MCF 10A (cell line): Measurements from ENCODE around the gene SH3GL1. TPM values are rescaled to one million over a fixed set of nuclear protein-coding genes. Genes with fewer than 3 reads are reported as not detected.

Source experiments
- BruUV-seq: library from RNA; stranded (reverse); fragments of 400-500 nt; replicated peaks from 2 replicates; lab custom pipeline; 2021; lab: Mats Ljungman, UMichigan
- CTCF ChIA-PET: fragments of 300-600 bp; sonication (Branson Sonifier 250); formaldehyde crosslinking; extraction: SDS; loops from one replicate; lab custom pipeline; 2021; ENCODE audit warnings: antibody characterized with exemption, inconsistent platforms; lab: Yijun Ruan, JAX
- POLR2A ChIA-PET: fragments of 300-600, 350-650 bp; sonication (Branson Sonifier 250); formaldehyde crosslinking; extraction: SDS; loops from one replicate; lab custom pipeline; 2020; ENCODE audit warnings: antibody characterized with exemption, inconsistent platforms; lab: Yijun Ruan, JAX
- DNase-seq: peaks from one replicate; pipeline ENCODE4 v3.0.0-alpha.2; 2018; ENCODE audit not compliant: unreplicated experiment
- H3K27ac Mint-ChIP-seq: one replicate; pipeline ENCODE4 v1.8.0; 2022; ENCODE audit warnings: mild to moderate bottlenecking, low read depth, mixed read lengths; ENCODE audit not compliant: unreplicated experiment
- H3K27me3 Mint-ChIP-seq: one replicate; pipeline ENCODE4 v1.8.0; 2022; ENCODE audit warnings: mixed read lengths; ENCODE audit not compliant: insufficient read depth, unreplicated experiment
- H3K36me3 Mint-ChIP-seq: one replicate; pipeline ENCODE4 v1.8.0; 2022; ENCODE audit warnings: mild to moderate bottlenecking, moderate library complexity, mixed read lengths; ENCODE audit not compliant: insufficient read depth, unreplicated experiment
- H3K4me1 Mint-ChIP-seq: one replicate; pipeline ENCODE4 v1.8.0; 2022; ENCODE audit warnings: mixed read lengths; ENCODE audit not compliant: insufficient read depth, unreplicated experiment
- H3K4me3 Mint-ChIP-seq: one replicate; pipeline ENCODE4 v1.8.0; 2022; ENCODE audit warnings: mild to moderate bottlenecking, moderate library complexity, mixed read lengths; ENCODE audit not compliant: unreplicated experiment
- H3K9me3 Mint-ChIP-seq: one replicate; pipeline ENCODE4 v1.8.0; 2022; ENCODE audit warnings: mixed read lengths; ENCODE audit not compliant: unreplicated experiment
- intact Hi-C: fragments of 100-400 bp; cut with micrococcal nuclease; formaldehyde crosslinking; loops from 2 replicates; pipeline ENCODE4 v1.14.1; 2022
- total RNA-seq: library from RNA; stranded (reverse); gene quantifications from 2 replicates; pipeline ENCODE4 v1.2.3, GENCODE V29; 2022
- TF ChIP-seq, protein P1 (sequence below): fragments of 200-600 bp; IDR thresholded peaks from one replicate; pipeline ENCODE4 v1.8.0; 2022; ENCODE audit warnings: antibody characterized with exemption, mild to moderate bottlenecking; ENCODE audit not compliant: unreplicated experiment

SH3GL1 gene
- total RNA-seq, 1 experiment from 2014 or later, result 106 TPM

DNA sequence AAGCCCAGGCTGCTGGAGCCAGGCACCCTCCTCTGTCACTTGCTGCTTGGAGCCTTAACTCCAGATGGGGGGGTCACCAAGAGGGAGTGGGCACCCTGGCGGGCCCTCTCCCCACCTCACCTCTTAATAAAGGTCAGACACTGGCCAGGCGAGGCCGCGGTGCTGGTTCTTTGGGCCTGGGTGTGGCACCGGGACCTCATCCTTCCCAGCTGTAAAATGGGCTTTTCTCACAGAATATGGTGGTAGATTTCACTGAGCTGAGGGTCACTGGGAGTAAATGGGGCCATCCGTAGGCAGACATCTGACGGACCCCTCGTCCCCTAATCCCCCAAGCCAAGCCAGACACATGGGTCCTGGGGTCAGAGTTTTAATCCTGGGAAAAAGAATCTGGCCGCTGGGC is 76.7 kb downstream of the SH3GL1 start:
- no TSS peak for BruUV-seq
- no peak overlapping the region for H3K4me3 Mint-ChIP-seq
- TF ChIP-seq, protein P1, sequence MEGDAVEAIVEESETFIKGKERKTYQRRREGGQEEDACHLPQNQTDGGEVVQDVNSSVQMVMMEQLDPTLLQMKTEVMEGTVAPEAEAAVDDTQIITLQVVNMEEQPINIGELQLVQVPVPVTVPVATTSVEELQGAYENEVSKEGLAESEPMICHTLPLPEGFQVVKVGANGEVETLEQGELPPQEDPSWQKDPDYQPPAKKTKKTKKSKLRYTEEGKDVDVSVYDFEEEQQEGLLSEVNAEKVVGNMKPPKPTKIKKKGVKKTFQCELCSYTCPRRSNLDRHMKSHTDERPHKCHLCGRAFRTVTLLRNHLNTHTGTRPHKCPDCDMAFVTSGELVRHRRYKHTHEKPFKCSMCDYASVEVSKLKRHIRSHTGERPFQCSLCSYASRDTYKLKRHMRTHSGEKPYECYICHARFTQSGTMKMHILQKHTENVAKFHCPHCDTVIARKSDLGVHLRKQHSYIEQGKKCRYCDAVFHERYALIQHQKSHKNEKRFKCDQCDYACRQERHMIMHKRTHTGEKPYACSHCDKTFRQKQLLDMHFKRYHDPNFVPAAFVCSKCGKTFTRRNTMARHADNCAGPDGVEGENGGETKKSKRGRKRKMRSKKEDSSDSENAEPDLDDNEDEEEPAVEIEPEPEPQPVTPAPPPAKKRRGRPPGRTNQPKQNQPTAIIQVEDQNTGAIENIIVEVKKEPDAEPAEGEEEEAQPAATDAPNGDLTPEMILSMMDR, result no peak
- no peaks in the 10 kb centered on the region for H3K36me3 Mint-ChIP-seq
- peaks cover 12% of the 10 kb centered on the region for H3K9me3 Mint-ChIP-seq
- no peaks in the 10 kb centered on the region for H3K4me1 Mint-ChIP-seq
- intact Hi-C loops, result no loop called here
- ChIA-PET POLR2A (interaction anchor here (0.6 kb wide), 1 partner anchor 227 kb away, joined by 4 read pairs; no protein-coding TSS in a partner anchor), CTCF (no interaction called here)
- H3K27ac Mint-ChIP-seq, result no peak overlapping the region
- no peak for DNase-seq
- no peaks in the 10 kb centered on the region for H3K27me3 Mint-ChIP-seq

- Mint-ChIP-seq H3K9me3 (peaks cover 12% of the 10 kb centered on the region), H3K27ac (no peak overlapping the region), H3K4me1 (no peaks in the 10 kb centered on the region), H3K27me3 (peaks cover 6% of the 10 kb centered on the region), H3K36me3 (no peaks in the 10 kb centered on the region), H3K4me3 (no peak overlapping the region)
- no peak for DNase-seq
- ChIA-PET CTCF (interaction anchor here (1.1 to 2.0 kb wide), 2 partner anchors 56 to 137 kb away, joined by 3 to 8 read pairs; no protein-coding TSS in a partner anchor), POLR2A (interaction anchor here (0.6 kb wide), 1 partner anchor 226 kb away, joined by 4 read pairs; no protein-coding TSS in a partner anchor)
- intact Hi-C loops, result no loop called here
- TF ChIP-seq, protein P1, result no peak
- BruUV-seq, result no TSS peak
Measured at GRCh38 chr19:4322942-4323665, 77.2 kb downstream of the SH3GL1 start.

DNA sequence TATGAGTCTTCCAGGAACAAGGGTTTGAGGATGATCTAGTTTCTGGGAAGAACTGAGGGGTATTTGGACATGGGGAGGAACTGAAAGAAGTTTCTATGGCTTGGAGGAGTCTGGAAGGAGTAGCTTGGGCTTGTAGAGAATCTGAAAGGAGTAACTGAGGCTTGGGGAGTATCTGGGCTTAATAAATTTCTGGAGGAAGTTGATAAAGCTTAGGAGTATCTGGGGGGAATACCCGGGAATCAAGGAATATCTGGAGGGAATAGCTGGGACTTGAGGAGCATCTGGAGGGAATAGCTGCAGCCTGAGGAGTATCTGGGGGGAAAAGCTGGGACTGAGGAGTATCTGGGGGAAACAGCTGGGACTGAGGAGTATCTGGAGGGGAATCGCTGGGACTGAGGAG is 79.9 kb downstream of the SH3GL1 start:
- CTCF ChIA-PET, result interaction anchor here (0.6 to 2.3 kb wide), 4 partner anchors 23 to 248 kb away, joined by 3 to 13 read pairs (median 4); no protein-coding TSS in a partner anchor
- H3K9me3 Mint-ChIP-seq, result peaks cover 12% of the 10 kb centered on the region
- BruUV-seq, result no TSS peak
- no peaks in the 10 kb centered on the region for H3K36me3 Mint-ChIP-seq
- POLR2A ChIA-PET, result interaction anchor here (1.5 to 1.8 kb wide), 2 partner anchors 9 to 23 kb away, joined by 4 to 9 read pairs; partner anchors contain the start of gene MPND
- TF ChIP-seq, protein P1, result no peak
- DNase-seq, result no peak
- intact Hi-C loops, result no loop called here
- H3K4me1 Mint-ChIP-seq, result no peaks in the 10 kb centered on the region
- H3K27ac Mint-ChIP-seq, result no peak overlapping the region
- H3K4me3 Mint-ChIP-seq, result no peak overlapping the region
- peaks cover 12% of the 10 kb centered on the region for H3K27me3 Mint-ChIP-seq

DNA sequence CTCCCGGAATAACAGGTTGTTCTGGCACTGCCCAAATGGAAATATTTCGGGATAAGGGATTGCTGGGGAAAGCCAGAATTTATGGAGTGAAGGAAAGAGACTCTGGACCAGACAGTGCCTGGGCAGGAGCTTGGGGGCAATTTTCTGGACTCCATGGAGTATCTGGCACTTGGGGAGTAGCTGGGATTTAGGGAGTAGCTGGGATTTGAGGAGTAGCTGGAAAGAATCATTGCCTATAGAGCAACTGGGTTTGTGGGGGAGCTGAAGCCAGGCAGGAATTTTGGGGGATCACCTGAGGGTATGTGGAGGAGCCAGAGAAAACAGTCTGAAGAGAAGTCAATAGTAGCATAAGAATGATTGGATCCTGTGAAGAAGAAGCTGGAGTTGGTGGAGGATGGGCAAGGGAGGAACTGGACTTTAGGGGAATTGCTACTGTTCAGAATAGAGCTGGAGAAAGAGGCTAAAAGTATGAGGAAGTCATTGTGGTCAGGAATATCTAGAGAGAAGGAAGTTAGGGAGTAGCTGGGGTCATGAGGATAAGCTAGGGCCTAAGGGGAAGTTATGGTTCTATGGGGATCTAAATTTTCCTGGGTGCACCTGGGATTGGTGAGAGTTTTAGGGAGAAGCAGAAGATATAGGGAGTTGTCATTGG is 81.2 kb downstream of the SH3GL1 start:
- BruUV-seq, result no TSS peak
- peaks cover 12% of the 10 kb centered on the region for H3K27me3 Mint-ChIP-seq
- CTCF ChIA-PET, result interaction anchor here (0.6 to 2.3 kb wide), 6 partner anchors 24 to 1668 kb away, joined by 3 to 13 read pairs (median 3); no protein-coding TSS in a partner anchor

More for the DNA sequence above, 81.2 kb downstream of the SH3GL1 start:
- H3K27ac Mint-ChIP-seq, result no peak overlapping the region
- TF ChIP-seq, protein P1, result no peak
- H3K9me3 Mint-ChIP-seq, result peaks cover 12% of the 10 kb centered on the region
- intact Hi-C loops, result no loop called here
- no peak overlapping the region for H3K4me3 Mint-ChIP-seq
- no peaks in the 10 kb centered on the region for H3K4me1 Mint-ChIP-seq
- DNase-seq, result no peak
- H3K36me3 Mint-ChIP-seq, result no peaks in the 10 kb centered on the region
- POLR2A ChIA-PET, result interaction anchor here (0.9 to 1.8 kb wide), 3 partner anchors 8 to 24 kb away, joined by 3 to 9 read pairs (median 4); partner anchors contain the start of gene MPND
